WTC11 (cell line): Measurements from ENCODE around the gene PNPLA6. TPM values are rescaled to one million over a fixed set of nuclear protein-coding genes. Genes with fewer than 3 reads are reported as not detected.
A peak's percentile ranks its signal among the peaks of the same experiment; 100 is the strongest.

Experiments used
- ATAC-seq: fragments of 200-7000 bp; cut with Tn5 transposase; 2 replicates; pipeline ENCODE4 v1.10.0; 2021; ENCODE audit warnings: mild to moderate bottlenecking, moderate library complexity
- CTCF ChIA-PET: fragments of 300-600 bp; sonication (Branson Sonifier 250); formaldehyde crosslinking; loops from one replicate; lab custom pipeline; 2021; ENCODE audit warnings: antibody characterized with exemption; lab: Charles Lee
- POLR2A ChIA-PET: fragments of 350-600 bp; sonication (Branson Sonifier 250); formaldehyde crosslinking; loops from one replicate; lab custom pipeline; 2021; ENCODE audit warnings: antibody characterized with exemption; lab: Charles Lee
- DNase-seq: peaks from one replicate; pipeline ENCODE4 v3.0.0; 2021; ENCODE audit warnings: low spot score
- H3K27ac Mint-ChIP-seq: 2 replicates; pipeline ENCODE4 v1.8.0; 2021; ENCODE audit warnings: mixed read lengths
- H3K27me3 Mint-ChIP-seq: 2 replicates; pipeline ENCODE4 v1.8.0; 2021; ENCODE audit warnings: low read depth, mild to moderate bottlenecking, moderate library complexity, mixed read lengths
- H3K36me3 Mint-ChIP-seq: 2 replicates; pipeline ENCODE4 v1.8.0; 2021; ENCODE audit warnings: mixed read lengths
- H3K4me1 Mint-ChIP-seq: 2 replicates; pipeline ENCODE4 v1.8.0; 2022; ENCODE audit warnings: mixed read lengths
- H3K4me3 Mint-ChIP-seq: 2 replicates; pipeline ENCODE4 v1.8.0; 2021; ENCODE audit warnings: mild to moderate bottlenecking, moderate library complexity, mixed read lengths
- H3K9me3 Mint-ChIP-seq: 2 replicates; pipeline ENCODE4 v1.8.0; 2021; ENCODE audit warnings: mixed read lengths
- AFF4 ChIP-seq: sonication (generic); formaldehyde crosslinking; IDR thresholded peaks from 2 replicates; pipeline ENCODE4 v1.8.1; 2023; ENCODE audit warnings: mild to moderate bottlenecking, missing genetic modification reagents, borderline replicate concordance
- ERG ChIP-seq: fragments of 250-450 bp; sonication (Bioruptor Pico); IDR thresholded peaks from 2 replicates; pipeline ENCODE4 v1.8.0; 2021; ENCODE audit warnings: mild to moderate bottlenecking
- ESRRA ChIP-seq: sonication (generic); formaldehyde crosslinking; IDR thresholded peaks from 2 replicates; pipeline ENCODE4 v1.8.1; 2022; ENCODE audit warnings: mild to moderate bottlenecking, missing genetic modification reagents, borderline replicate concordance
- FOXJ3 ChIP-seq: sonication (generic); formaldehyde crosslinking; IDR thresholded peaks from 2 replicates; pipeline ENCODE4 v1.9.0; 2021; ENCODE audit warnings: missing genetic modification reagents, mild to moderate bottlenecking, borderline replicate concordance
- FOXK1 ChIP-seq: sonication (generic); formaldehyde crosslinking; IDR thresholded peaks from 2 replicates; pipeline ENCODE4 v1.8.0; 2022; ENCODE audit warnings: mild to moderate bottlenecking, moderate library complexity, missing genetic modification reagents
- FOXP4 ChIP-seq: sonication (generic); formaldehyde crosslinking; IDR thresholded peaks from 2 replicates; pipeline ENCODE4 v1.8.0; 2022; ENCODE audit warnings: mild to moderate bottlenecking, missing genetic modification reagents
- GRHL2 ChIP-seq: fragments of 250-450 bp; sonication (Bioruptor Pico); IDR thresholded peaks from 2 replicates; pipeline ENCODE4 v1.8.0; 2022; ENCODE audit warnings: mild to moderate bottlenecking, moderate library complexity; ENCODE audit not compliant: insufficient replicate concordance, severe bottlenecking
- HMGXB4 ChIP-seq: sonication (generic); formaldehyde crosslinking; IDR thresholded peaks from 2 replicates; pipeline ENCODE4 v1.8.1; 2023; ENCODE audit warnings: mild to moderate bottlenecking, moderate library complexity, missing genetic modification reagents
- IRF2 ChIP-seq: sonication (generic); formaldehyde crosslinking; IDR thresholded peaks from 2 replicates; pipeline ENCODE4 v1.8.0; 2022; ENCODE audit warnings: low read depth, missing genetic modification reagents, borderline replicate concordance
- KAT7 ChIP-seq: sonication (generic); formaldehyde crosslinking; IDR thresholded peaks from 2 replicates; pipeline ENCODE4 v1.8.1; 2023; ENCODE audit warnings: missing genetic modification reagents, mild to moderate bottlenecking, borderline replicate concordance
- NFE2L1 ChIP-seq: sonication (generic); formaldehyde crosslinking; IDR thresholded peaks from 2 replicates; pipeline ENCODE4 v1.8.1; 2023; ENCODE audit warnings: missing genetic modification reagents
- SOX15 ChIP-seq: fragments of 250-450 bp; sonication (Bioruptor Pico); IDR thresholded peaks from 2 replicates; pipeline ENCODE4 v1.9.0; 2021; ENCODE audit warnings: mild to moderate bottlenecking
- TCF7 ChIP-seq: sonication (generic); formaldehyde crosslinking; IDR thresholded peaks from 2 replicates; pipeline ENCODE4 v1.8.0; 2022; ENCODE audit warnings: mild to moderate bottlenecking, low read depth, missing genetic modification reagents, moderate library complexity
- ZNF232 ChIP-seq: sonication (generic); formaldehyde crosslinking; IDR thresholded peaks from 2 replicates; pipeline ENCODE4 v1.8.0; 2022; ENCODE audit warnings: mild to moderate bottlenecking, missing genetic modification reagents
- total RNA-seq: library from RNA; stranded (reverse); gene quantifications from 3 replicates; pipeline ENCODE4 v1.2.3, GENCODE V29; 2021
- TF ChIP-seq, protein P1 (sequence below): sonication (generic); formaldehyde crosslinking; IDR thresholded peaks from 2 replicates; pipeline ENCODE4 v1.8.0; 2022; ENCODE audit warnings: missing genetic modification reagents
- TF ChIP-seq, protein P2 (sequence below): fragments of 200-600 bp; IDR thresholded peaks from 2 replicates; pipeline ENCODE4 v1.8.0; 2022; ENCODE audit warnings: antibody characterized with exemption
- TF ChIP-seq, protein P3 (sequence below): sonication (generic); formaldehyde crosslinking; IDR thresholded peaks from 2 replicates; pipeline ENCODE4 v1.8.1; 2023; ENCODE audit warnings: mild to moderate bottlenecking, missing genetic modification reagents, moderate library complexity

PNPLA6 gene
- total RNA-seq, 1 experiment from 2014 or later, result 149 TPM

DNA sequence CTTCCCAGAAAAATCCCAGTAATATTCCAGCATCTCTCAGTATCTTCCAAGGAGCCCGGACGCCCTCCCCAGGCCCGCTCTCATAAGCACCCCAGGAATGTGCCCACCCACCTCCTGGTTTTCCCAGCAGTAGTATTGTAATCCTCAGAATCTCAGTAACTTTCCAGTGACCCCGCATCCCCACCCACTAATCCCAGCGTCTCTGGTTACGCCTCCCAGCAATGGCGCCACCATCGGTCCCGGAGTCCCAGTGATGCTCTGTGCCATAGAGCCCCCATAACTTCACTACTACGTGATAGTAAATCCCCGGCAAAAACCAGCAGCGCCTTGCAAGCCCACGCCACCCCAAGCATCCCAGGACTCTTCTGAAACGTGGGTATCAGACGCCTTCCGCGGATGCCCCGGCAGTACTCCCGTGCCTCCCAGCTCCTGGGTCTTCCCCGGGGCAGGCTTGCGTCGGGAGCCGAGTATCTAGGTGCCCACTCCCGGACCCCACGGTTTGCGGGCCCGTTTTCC lies 928 bp upstream of the PNPLA6 start:
- CTCF ChIA-PET, result interaction anchor here (0.8 to 2.9 kb wide), 7 partner anchors 12 to 146 kb away, joined by 3 to 11 read pairs (median 7); partner anchors contain the start of genes MCOLN1 and TRAPPC5
- peak overlapping the region; percentile 99 for H3K27ac Mint-ChIP-seq
- TF ChIP-seq, protein P1, sequence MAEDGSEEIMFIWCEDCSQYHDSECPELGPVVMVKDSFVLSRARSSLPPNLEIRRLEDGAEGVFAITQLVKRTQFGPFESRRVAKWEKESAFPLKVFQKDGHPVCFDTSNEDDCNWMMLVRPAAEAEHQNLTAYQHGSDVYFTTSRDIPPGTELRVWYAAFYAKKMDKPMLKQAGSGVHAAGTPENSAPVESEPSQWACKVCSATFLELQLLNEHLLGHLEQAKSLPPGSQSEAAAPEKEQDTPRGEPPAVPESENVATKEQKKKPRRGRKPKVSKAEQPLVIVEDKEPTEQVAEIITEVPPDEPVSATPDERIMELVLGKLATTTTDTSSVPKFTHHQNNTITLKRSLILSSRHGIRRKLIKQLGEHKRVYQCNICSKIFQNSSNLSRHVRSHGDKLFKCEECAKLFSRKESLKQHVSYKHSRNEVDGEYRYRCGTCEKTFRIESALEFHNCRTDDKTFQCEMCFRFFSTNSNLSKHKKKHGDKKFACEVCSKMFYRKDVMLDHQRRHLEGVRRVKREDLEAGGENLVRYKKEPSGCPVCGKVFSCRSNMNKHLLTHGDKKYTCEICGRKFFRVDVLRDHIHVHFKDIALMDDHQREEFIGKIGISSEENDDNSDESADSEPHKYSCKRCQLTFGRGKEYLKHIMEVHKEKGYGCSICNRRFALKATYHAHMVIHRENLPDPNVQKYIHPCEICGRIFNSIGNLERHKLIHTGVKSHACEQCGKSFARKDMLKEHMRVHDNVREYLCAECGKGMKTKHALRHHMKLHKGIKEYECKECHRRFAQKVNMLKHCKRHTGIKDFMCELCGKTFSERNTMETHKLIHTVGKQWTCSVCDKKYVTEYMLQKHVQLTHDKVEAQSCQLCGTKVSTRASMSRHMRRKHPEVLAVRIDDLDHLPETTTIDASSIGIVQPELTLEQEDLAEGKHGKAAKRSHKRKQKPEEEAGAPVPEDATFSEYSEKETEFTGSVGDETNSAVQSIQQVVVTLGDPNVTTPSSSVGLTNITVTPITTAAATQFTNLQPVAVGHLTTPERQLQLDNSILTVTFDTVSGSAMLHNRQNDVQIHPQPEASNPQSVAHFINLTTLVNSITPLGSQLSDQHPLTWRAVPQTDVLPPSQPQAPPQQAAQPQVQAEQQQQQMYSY (CRISPR knock-in tag), result 0 out of 2 replicates have a peak, but pooled peaks have one; percentile 23
- TF ChIP-seq AFF4 (CRISPR knock-in tag) (no peak), NFE2L1 (CRISPR knock-in tag) (no peak), HMGXB4 (CRISPR knock-in tag) (peak; percentile 50; the same call in 1 of the 2 replicates), GRHL2 (CRISPR knock-in tag) (no peak), IRF2 (CRISPR knock-in tag) (no peak), TCF7 (no peak), FOXJ3 (CRISPR knock-in tag) (no peak), KAT7 (CRISPR knock-in tag) (no peak), FOXP4 (CRISPR knock-in tag) (no peak; the same call in 1 of the 2 replicates), ESRRA (CRISPR knock-in tag) (no peak), ERG (CRISPR knock-in tag) (no peak), ZNF232 (CRISPR knock-in tag) (0 out of 2 replicates have a peak, but pooled peaks have one; percentile 13), FOXK1 (CRISPR knock-in tag) (no peak; the same call in 1 of the 2 replicates), SOX15 (CRISPR knock-in tag) (no peak)
- TF ChIP-seq, protein P2, sequence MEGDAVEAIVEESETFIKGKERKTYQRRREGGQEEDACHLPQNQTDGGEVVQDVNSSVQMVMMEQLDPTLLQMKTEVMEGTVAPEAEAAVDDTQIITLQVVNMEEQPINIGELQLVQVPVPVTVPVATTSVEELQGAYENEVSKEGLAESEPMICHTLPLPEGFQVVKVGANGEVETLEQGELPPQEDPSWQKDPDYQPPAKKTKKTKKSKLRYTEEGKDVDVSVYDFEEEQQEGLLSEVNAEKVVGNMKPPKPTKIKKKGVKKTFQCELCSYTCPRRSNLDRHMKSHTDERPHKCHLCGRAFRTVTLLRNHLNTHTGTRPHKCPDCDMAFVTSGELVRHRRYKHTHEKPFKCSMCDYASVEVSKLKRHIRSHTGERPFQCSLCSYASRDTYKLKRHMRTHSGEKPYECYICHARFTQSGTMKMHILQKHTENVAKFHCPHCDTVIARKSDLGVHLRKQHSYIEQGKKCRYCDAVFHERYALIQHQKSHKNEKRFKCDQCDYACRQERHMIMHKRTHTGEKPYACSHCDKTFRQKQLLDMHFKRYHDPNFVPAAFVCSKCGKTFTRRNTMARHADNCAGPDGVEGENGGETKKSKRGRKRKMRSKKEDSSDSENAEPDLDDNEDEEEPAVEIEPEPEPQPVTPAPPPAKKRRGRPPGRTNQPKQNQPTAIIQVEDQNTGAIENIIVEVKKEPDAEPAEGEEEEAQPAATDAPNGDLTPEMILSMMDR, result no peak
- TF ChIP-seq, protein P3, sequence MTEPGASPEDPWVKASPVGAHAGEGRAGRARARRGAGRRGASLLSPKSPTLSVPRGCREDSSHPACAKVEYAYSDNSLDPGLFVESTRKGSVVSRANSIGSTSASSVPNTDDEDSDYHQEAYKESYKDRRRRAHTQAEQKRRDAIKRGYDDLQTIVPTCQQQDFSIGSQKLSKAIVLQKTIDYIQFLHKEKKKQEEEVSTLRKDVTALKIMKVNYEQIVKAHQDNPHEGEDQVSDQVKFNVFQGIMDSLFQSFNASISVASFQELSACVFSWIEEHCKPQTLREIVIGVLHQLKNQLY (CRISPR knock-in tag), result no peak

More for the DNA sequence above, 928 bp upstream of the PNPLA6 start:
- ATAC-seq (peak; percentile 19), DNase-seq (peak; percentile 74)
- no peaks in the 10 kb centered on the region for H3K9me3 Mint-ChIP-seq
- no peaks in the 10 kb centered on the region for H3K27me3 Mint-ChIP-seq
- H3K4me1 Mint-ChIP-seq, result peaks cover 4% of the 10 kb centered on the region; the same call in 1 of the 2 replicates
- H3K36me3 Mint-ChIP-seq, result peaks cover 14% of the 10 kb centered on the region; the same call in 1 of the 2 replicates
- POLR2A ChIA-PET, result interaction anchor here (0.7 to 2.0 kb wide), 3 partner anchors 13 to 28 kb away, joined by 3 to 16 read pairs (median 9); partner anchors contain the start of genes MCOLN1 and ZNF358
- peak overlapping the region; percentile 97 for H3K4me3 Mint-ChIP-seq
